GM18873 (cell line): Measurements from ENCODE around the gene WDFY1.

Experiments used
- ATAC-seq: cut with Tn5 transposase; IDR thresholded peaks from one replicate; pipeline ENCODE4 v1.9.1; 2021; ENCODE audit warnings: mild to moderate bottlenecking, moderate library complexity, moderate number of reproducible peaks; ENCODE audit not compliant: unreplicated experiment, low FRiP score

Gene WDFY1

GRCh38 chr2:223944703-223945531 is at the start of gene WDFY1:
TSS of gene WDFY1 (minus strand) at chr2:223945335. CDS start at chr2:223945284, 51 bp downstream.
- peak; percentile 75 for ATAC-seq

- no peak for ATAC-seq
Observed at GRCh38 chr2:223994562-223995162, 49.5 kb upstream of the WDFY1 start.

- peak; percentile 54 for ATAC-seq
Observed at GRCh38 chr2:223993634-223994232, 48.6 kb upstream of the WDFY1 start.

GRCh38 chr2:223991611-223992010 is 46.5 kb upstream of the WDFY1 start:
- no peak for ATAC-seq

- no peak for ATAC-seq
Observed at GRCh38 chr2:223989856-223990232, 44.7 kb upstream of the WDFY1 start.

GRCh38 chr2:223989206-223989855 is 44.2 kb upstream of the WDFY1 start:
- ATAC-seq: no peak

GRCh38 chr2:223981241-223981640 is 36.1 kb upstream of the WDFY1 start:
- ATAC-seq: no peak

GRCh38 chr2:223980803-223981202 is 35.7 kb upstream of the WDFY1 start:
- ATAC-seq: no peak

- ATAC-seq: no peak
Observed at GRCh38 chr2:223980397-223980735, 35.2 kb upstream of the WDFY1 start.

GRCh38 chr2:223979730-223980396 is 34.7 kb upstream of the WDFY1 start:
- ATAC-seq: no peak

- no peak for ATAC-seq
Observed at GRCh38 chr2:223978451-223978850, 33.3 kb upstream of the WDFY1 start.

- ATAC-seq: no peak
Observed at GRCh38 chr2:223976635-223977226, 31.6 kb upstream of the WDFY1 start.

- no peak for ATAC-seq
Observed at GRCh38 chr2:223973606-223974005, 28.5 kb upstream of the WDFY1 start.

GRCh38 chr2:223972656-223973102 is 27.5 kb upstream of the WDFY1 start:
- ATAC-seq: no peak

- ATAC-seq: no peak
Observed at GRCh38 chr2:223971731-223972130, 26.6 kb upstream of the WDFY1 start.

- ATAC-seq: peak; percentile 67
Observed at GRCh38 chr2:223970343-223971128, 25.4 kb upstream of the WDFY1 start.

- no peak for ATAC-seq
Observed at GRCh38 chr2:223969856-223970255, 24.7 kb upstream of the WDFY1 start.

GRCh38 chr2:223969315-223969714 is 24.2 kb upstream of the WDFY1 start:
- no peak for ATAC-seq

- ATAC-seq: no peak
Observed at GRCh38 chr2:223967981-223968380, 22.8 kb upstream of the WDFY1 start.
